Activated CD8-positive, alpha-beta T cell treated with anti-CD3 and anti-CD28 coated beads for 36 hours (primary cell): Measurements from ENCODE around the gene GPR35. TPM values are rescaled to one million over a fixed set of nuclear protein-coding genes. Genes with fewer than 3 reads are reported as not detected.
A peak's percentile ranks its signal among the peaks of the same experiment; 100 is the strongest.
"Not testable (repeated sequence)": the region's sequence is repeated elsewhere in the genome, so short reads cannot be mapped to it uniquely, and the experiment has no call there.

Source experiments
- ATAC-seq: fragments of 200-7000 bp; cut with Tn5 transposase; one replicate; pipeline ENCODE4 v1.10.0; 2021; ENCODE audit warnings: mild to moderate bottlenecking, moderate library complexity
- CTCF ChIA-PET: fragments of 350-600 bp; sonication (Branson Sonifier 250); formaldehyde crosslinking; loops from one replicate; lab custom pipeline; 2021; ENCODE audit warnings: antibody characterized with exemption; lab: Charles Lee
- POLR2A ChIA-PET: fragments of 350-600 bp; sonication (Branson Sonifier 250); formaldehyde crosslinking; loops from one replicate; lab custom pipeline; 2021; ENCODE audit warnings: antibody characterized with exemption; lab: Charles Lee
- DNase-seq: peaks from one replicate; pipeline ENCODE4 v3.0.0-alpha.2; 2020
- H3K27ac Mint-ChIP-seq: one replicate; pipeline ENCODE4 v1.8.0; 2021; ENCODE audit warnings: mild to moderate bottlenecking, mixed read lengths
- H3K27me3 Mint-ChIP-seq: one replicate; pipeline ENCODE4 v1.8.0; 2021; ENCODE audit warnings: mixed read lengths
- H3K36me3 Mint-ChIP-seq: one replicate; pipeline ENCODE4 v1.8.0; 2021; ENCODE audit warnings: low read depth, mixed read lengths
- H3K4me1 Mint-ChIP-seq: one replicate; pipeline ENCODE4 v1.8.0; 2021; ENCODE audit warnings: low read depth, mixed read lengths
- H3K4me3 Mint-ChIP-seq: one replicate; pipeline ENCODE4 v1.8.0; 2021; ENCODE audit warnings: mild to moderate bottlenecking, moderate library complexity, mixed read lengths
- H3K9me3 Mint-ChIP-seq: one replicate; pipeline ENCODE4 v1.8.0; 2021; ENCODE audit warnings: mixed read lengths
- intact Hi-C: fragments of 100-400 bp; cut with micrococcal nuclease; formaldehyde crosslinking; loops from one replicate; pipeline ENCODE4 v1.10.0; 2022
- total RNA-seq, 2 experiments: library from RNA; stranded (reverse); gene quantifications; one replicate each; pipeline ENCODE4 v1.2.3, GENCODE V29; 2021
- TF ChIP-seq, protein P1 (sequence below): fragments of 200-600 bp; IDR thresholded peaks from one replicate; pipeline ENCODE4 v1.8.0; 2022; ENCODE audit warnings: antibody characterized with exemption, mild to moderate bottlenecking

The GPR35 gene
- total RNA-seq, 2 experiments from 2014 or later, result 14.4 to 14.6 TPM

DNA sequence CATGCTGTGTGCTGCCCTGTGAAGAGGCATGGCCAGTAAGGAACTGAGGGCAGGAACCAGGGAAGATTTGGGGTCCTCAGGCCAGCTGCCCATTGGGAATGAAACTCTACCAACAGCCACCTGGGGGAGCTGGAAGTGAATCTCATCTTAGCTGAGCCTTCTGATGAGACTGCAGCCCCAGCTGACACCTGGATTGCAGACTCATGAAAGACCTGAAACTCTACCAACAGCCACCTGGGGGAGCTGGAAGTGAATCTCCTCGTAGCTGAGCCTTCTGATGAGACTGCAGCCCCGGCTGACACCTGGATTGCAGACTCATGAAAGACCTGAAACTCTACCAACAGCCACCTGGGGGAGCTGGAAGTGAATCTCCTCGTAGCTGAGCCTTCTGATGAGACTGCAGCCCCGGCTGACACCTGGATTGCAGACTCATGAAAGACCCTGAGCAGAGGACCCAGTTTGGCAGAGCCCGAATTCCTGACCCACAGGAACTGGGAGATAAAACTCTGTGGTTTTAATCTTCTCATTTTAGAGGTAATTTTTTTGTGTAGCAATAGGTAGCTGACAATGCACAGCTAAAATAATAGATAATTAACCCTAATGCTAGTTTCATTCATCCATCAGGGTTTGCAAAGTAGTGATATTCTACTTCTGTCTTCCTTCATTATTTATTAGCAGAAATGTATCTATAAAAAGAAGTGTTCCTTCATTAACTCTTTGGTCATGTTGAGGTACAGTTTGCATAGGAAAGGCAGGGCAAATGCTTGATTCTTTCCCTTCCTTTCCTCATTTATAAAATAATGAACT, 8.2 kb upstream of the GPR35 start:
- H3K27me3 Mint-ChIP-seq, H3K27ac Mint-ChIP-seq, H3K4me3 Mint-ChIP-seq, H3K9me3 Mint-ChIP-seq, intact Hi-C loops: not testable (repeated sequence)
- ChIA-PET POLR2A (interaction anchor here (0.6 to 1.2 kb wide), 2 partner anchors 8 to 39 kb away, joined by 3 to 4 read pairs; partner anchors contain the start of gene GPR35), CTCF (interaction anchor here (0.8 to 1.2 kb wide), 3 partner anchors 10 to 37 kb away, joined by 3 to 4 read pairs (median 4); partner anchors contain the start of gene CAPN10)
- ATAC-seq (peak; percentile 7), DNase-seq (peak; percentile 58)
- Mint-ChIP-seq H3K4me1 (peaks cover 20% of the 10 kb centered on the region), H3K36me3 (peaks cover 14% of the 10 kb centered on the region)
- TF ChIP-seq, protein P1, sequence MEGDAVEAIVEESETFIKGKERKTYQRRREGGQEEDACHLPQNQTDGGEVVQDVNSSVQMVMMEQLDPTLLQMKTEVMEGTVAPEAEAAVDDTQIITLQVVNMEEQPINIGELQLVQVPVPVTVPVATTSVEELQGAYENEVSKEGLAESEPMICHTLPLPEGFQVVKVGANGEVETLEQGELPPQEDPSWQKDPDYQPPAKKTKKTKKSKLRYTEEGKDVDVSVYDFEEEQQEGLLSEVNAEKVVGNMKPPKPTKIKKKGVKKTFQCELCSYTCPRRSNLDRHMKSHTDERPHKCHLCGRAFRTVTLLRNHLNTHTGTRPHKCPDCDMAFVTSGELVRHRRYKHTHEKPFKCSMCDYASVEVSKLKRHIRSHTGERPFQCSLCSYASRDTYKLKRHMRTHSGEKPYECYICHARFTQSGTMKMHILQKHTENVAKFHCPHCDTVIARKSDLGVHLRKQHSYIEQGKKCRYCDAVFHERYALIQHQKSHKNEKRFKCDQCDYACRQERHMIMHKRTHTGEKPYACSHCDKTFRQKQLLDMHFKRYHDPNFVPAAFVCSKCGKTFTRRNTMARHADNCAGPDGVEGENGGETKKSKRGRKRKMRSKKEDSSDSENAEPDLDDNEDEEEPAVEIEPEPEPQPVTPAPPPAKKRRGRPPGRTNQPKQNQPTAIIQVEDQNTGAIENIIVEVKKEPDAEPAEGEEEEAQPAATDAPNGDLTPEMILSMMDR, result peak; percentile 30

DNA sequence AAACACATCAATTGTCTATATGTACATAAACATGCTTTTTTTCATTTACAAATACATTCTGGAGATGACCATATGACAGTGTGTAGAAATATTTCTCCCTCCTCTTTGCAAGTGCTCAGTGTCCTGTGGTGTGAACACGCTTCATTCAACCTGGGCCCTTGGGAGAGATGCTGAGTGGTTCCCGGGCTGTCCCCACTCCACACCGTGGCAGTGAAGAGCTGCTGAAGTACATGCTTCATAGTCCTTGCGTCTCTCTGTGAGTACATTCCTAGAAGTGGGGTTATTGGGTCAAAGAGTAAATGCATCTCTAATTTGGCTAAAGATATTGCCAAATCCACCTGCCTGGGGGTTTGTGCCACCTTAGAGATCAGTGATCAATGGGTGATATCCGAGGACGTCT, 6.5 kb upstream of the GPR35 start:
- ChIA-PET POLR2A (no interaction called here), CTCF (interaction anchor here (1.0 kb wide), 1 partner anchor 40 kb away, joined by 3 read pairs; no protein-coding TSS in a partner anchor)
- Mint-ChIP-seq H3K27ac (peak overlapping the region; percentile 9), H3K36me3 (peaks cover 14% of the 10 kb centered on the region), H3K4me3 (no peak overlapping the region), H3K27me3 (no peaks in the 10 kb centered on the region), H3K9me3 (peaks cover 8% of the 10 kb centered on the region), H3K4me1 (peaks cover 32% of the 10 kb centered on the region)
- ATAC-seq, result no peak
- intact Hi-C loops, result no loop called here
- TF ChIP-seq, protein P1, result no peak
- DNase-seq, result no peak

DNA sequence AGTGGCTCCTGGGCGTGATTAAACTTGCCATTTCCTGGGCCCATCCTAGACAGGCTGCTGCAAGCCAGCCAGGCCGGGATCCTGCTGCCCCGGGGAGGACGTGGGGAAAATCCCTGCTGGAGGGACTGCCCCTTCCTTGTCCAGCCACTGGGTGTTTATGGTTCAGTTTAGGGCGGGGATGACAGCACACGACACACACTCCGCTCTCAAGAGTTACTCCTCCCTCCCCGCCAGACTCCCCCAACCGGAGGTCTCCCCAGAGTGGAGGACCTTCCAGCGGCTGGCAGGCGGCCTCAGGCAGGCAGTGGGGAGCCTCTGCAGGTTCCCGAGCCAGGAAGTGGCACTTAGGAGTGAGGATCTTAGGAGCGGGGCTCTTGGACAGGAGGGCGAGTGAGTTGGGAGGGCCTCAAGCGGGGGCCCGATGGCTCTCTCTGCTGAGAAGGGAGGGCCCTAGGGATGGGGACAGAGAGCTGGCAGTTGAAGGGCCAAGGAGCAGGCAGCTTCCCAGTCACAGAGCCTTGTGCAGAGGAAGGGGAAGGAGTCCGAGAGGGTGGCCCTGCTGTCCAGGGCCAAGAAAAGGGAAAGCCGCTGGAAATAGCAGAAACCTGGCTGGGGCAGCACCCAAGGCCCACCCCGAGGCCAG, 5.7 kb upstream of the GPR35 start:
- intact Hi-C loops, result loop anchor here (5.0 kb wide), 1 partner anchor 52 kb away; the partner anchor contains the start of gene RNPEPL1
- DNase-seq (peak; percentile 23), ATAC-seq (no peak)
- ChIA-PET POLR2A (no interaction called here), CTCF (interaction anchor here (1.0 to 5.3 kb wide), 2 partner anchors 33 to 41 kb away, joined by 3 to 21 read pairs; partner anchors contain the start of gene CAPN10)
- Mint-ChIP-seq H3K9me3 (peaks cover 8% of the 10 kb centered on the region), H3K4me1 (peaks cover 40% of the 10 kb centered on the region), H3K4me3 (no peak overlapping the region), H3K36me3 (peaks cover 14% of the 10 kb centered on the region), H3K27me3 (no peaks in the 10 kb centered on the region), H3K27ac (peak overlapping the region; percentile 79)
- TF ChIP-seq, protein P1, result no peak

DNA sequence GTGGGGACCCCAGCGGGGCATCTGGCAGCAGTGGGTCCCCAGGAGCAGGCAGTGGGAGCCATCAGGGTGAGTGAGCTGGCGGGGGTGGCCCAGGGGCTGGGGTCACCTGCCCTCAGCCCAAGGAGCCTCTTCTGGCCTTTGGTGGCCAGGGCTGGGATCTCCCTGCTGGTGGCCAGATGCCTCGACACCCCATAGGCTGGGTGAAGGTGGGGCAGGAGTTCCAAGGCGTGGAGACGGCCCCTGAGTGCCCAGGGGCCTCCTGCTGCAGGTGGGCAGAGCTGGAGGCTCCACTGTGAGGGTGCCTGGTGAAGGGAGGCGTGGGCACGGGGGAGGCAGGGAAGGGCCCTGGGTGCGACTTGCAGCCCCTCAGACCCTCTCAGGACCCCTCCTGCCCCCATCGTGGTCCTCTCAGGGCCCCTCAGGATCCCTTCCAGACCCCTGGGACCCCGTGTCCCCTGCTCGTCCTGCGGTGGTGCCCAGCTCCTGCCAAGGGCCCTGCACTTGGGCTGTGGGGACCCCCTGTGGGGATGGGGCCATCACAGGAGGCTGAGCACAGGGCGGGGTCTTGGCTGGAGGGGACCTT, 5.0 kb upstream of the GPR35 start:
- POLR2A ChIA-PET, result interaction anchor here (0.6 to 2.1 kb wide), 2 partner anchors 59 to 404 kb away, joined by 3 to 8 read pairs; partner anchors contain the start of gene DUSP28
- no peaks in the 10 kb centered on the region for H3K27me3 Mint-ChIP-seq
- no peak overlapping the region for H3K27ac Mint-ChIP-seq
- intact Hi-C loops, result loop anchor here (5.0 kb wide), 1 partner anchor 53 kb away; the partner anchor contains the start of gene RNPEPL1
- H3K9me3 Mint-ChIP-seq, result peaks cover 8% of the 10 kb centered on the region
- CTCF ChIA-PET, result interaction anchor here (1.0 to 5.3 kb wide), 2 partner anchors 34 to 59 kb away, joined by 3 to 21 read pairs; partner anchors contain the start of gene CAPN10
- no peak overlapping the region for H3K4me3 Mint-ChIP-seq
- H3K36me3 Mint-ChIP-seq, result peaks cover 14% of the 10 kb centered on the region
- H3K4me1 Mint-ChIP-seq, result peaks cover 46% of the 10 kb centered on the region
- TF ChIP-seq, protein P1, result no peak
- ATAC-seq (no peak), DNase-seq (no peak)
